SK-N-MC (cell line): ENCODE results near the gene OSBPL1A.

Experiments used
- FOXP2 ChIP-seq: optimal IDR thresholded peaks from 2 replicates; pipeline ENCODE3; 2011; ENCODE audit warnings: mild to moderate bottlenecking, moderate library complexity; ENCODE audit not compliant: insufficient read depth; ENCODE audit errors: extremely low read length, control extremely low read depth
- POLR2AphosphoS5 ChIP-seq: IDR thresholded peaks from 2 replicates; pipeline ENCODE4 v1.6.1; 2012; ENCODE audit warnings: mild to moderate bottlenecking, low read depth, low read length, borderline replicate concordance

DNA sequence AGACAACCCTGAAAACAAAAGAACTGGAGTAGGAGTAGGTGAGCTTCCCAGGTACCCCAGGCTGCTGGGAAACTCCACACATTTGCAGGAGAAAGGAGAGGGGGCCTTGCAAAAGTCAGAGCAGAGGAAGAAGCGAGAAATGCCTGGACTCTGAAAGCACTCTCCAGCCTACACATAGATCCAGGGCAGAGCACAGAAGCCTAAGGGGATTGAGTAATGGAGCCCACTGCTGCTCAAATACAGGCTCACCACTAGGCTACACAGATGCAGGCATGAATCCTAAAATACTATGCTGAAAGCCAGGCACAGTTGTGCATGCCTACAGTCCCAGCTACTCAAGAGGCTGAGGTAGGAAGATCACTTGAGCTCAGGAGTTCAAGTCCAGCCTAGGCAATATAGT is 33.4 kb downstream of the OSBPL1A start:
- TF ChIP-seq FOXP2 (no peak), POLR2AphosphoS5 (no peak)
